ENCODE measurements around the gene SLC39A11.

Gene SLC39A11

DNA sequence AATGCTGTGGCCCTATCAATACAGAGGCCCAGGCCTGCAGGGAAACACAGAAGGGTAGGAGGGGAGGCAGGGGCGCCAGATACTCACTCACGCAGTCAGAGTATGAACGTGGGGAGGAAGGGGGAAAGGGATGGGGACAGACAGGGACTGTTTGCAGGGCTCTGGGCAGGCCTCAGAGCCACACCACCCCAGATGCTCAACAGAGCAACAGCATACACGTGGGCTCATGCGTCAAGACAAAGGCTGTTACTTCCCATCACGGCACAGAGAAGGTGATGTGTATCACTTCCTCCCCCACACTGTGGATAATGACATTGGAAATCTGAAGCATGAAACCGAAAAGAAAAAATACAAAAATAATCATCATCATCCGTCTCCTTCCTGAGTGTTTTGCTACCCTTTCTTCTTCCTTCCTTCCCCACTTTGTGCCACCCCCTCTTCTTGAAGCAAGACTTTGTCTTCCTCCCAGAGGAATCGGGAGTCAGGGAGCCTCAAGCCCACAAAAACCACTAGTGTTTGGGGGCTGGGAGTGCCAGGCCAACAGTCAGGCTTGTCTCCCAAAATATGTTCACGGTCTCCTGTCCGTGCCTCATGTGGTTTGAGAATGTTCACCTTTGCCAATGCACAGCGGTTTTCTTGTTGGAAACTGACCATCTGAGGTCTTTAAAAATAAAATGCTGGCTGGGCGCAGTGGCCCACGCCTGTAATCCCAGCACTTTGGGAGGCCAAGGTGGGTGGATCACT is 20.1 kb downstream of the SLC39A11 start:
- Histone ChIP-seq H3K23ac (ENCODE audit: low read length) (no peak overlapping the region), H4K8ac (ENCODE audit: low read depth, low read length) (no peak overlapping the region), H4K91ac (ENCODE audit: low read depth, low read length) (peak overlapping the region; percentile 48), H3K18ac (ENCODE audit: low read length) (peak overlapping the region; percentile 18), H3K4me2 (ENCODE audit: low read length) (no peak overlapping the region), H4K12ac (ENCODE audit: low read depth, low read length) (no peak overlapping the region), H3K14ac (ENCODE audit: low read length) (peak overlapping the region; percentile 18), H2BK5ac (ENCODE audit: low read depth, low read length, poor library complexity) (no peak overlapping the region), H3K9me3 (ENCODE audit: insufficient read depth, low read depth, low read length) (peaks cover 3% of the 10 kb centered on the region), H3K79me2 (ENCODE audit: control insufficient read depth, insufficient read depth, low read length, poor library complexity) (peaks cover 3% of the 10 kb centered on the region), H3K4ac (ENCODE audit: low read depth, low read length) (no peak overlapping the region), H2BK12ac (ENCODE audit: low read length) (peak overlapping the region; percentile 41), H3K79me1 (ENCODE audit: low read length) (peaks cover 31% of the 10 kb centered on the region), H3K4me3 (ENCODE audit: low read depth, low read length) (no peak overlapping the region), H2AK5ac (ENCODE audit: low read length) (peak overlapping the region; percentile 16), H3K27ac (ENCODE audit: low read depth, low read length) (no peak overlapping the region), H3K27me3 (ENCODE audit: insufficient read depth, low read length) (no peaks in the 10 kb centered on the region), H2AFZ (ENCODE audit: insufficient read depth, low read length, poor library complexity) (no peak overlapping the region), H3K9ac (ENCODE audit: low read length) (no peak overlapping the region), H2BK120ac (ENCODE audit: insufficient read depth, low read length, poor library complexity) (peak overlapping the region; percentile 40), H3K36me3 (ENCODE audit: control insufficient read depth in 1 of 2, insufficient read depth in 2 of 2, low read length in 2 of 2) (peaks cover 0 to 9% of the 10 kb centered on the region in 2 experiments), H3K4me1 (ENCODE audit: control insufficient read depth in 1 of 2, insufficient read depth in 2 of 2, low read length in 2 of 2) (peaks cover 18 to 20% of the 10 kb centered on the region in 2 experiments)
- DNase-seq = no peak
- no CpG with 5 or more reads among the region's 14 CpGs for WGBS (ENCODE audit: extremely low coverage, insufficient coverage, insufficient read length)

DNA sequence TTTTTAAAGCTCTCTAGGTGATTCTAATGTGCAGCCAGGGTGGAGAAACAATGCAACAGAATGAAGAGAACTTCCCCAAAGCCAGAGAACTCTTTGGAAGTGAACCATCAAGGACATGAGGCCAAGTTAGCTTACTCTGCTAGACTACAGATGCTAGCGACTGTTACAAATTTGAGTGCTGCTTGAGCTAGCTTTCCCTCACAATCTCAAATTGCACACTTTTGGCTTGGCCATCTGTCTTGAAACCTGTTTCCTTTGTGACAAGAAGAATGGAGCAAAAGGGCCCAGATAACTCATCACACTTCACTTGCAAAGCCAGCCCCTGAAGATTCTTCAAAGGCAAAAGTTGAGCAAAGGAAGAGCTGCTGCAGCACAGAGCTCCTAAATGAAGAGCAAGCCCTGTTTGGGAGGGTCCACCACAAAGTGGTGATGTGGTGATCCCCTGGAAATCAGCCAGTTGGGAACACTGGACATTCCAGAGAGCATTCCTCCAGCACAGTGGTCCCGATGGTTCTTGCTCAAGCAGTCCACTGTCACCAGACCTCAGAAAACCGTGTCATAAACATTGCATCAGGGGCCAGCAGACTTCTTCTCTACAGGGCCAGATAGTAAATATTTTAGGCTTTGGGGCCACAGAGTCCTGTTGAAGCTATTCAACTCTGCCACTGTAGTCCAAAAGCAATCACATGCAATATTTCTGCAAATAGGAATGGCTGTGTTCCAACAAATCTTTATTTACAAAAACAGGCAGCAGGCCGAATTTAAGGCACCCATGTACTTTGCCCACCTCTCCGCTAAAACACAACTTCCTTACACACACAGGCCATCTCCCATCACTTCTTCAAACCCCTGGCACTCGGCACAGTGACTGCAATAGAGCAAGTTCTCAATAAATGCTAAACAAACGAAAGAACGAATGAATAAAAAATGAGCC is 21.2 kb downstream of the SLC39A11 start:
- Histone ChIP-seq H3K27ac (ENCODE audit: low read depth, low read length) (no peak overlapping the region), H3K27me3 (ENCODE audit: insufficient read depth, low read length) (no peaks in the 10 kb centered on the region), H3K79me1 (ENCODE audit: low read length) (peaks cover 34% of the 10 kb centered on the region), H3K4me1 (ENCODE audit: control insufficient read depth in 1 of 2, insufficient read depth in 2 of 2, low read length in 2 of 2) (peaks cover 23 to 25% of the 10 kb centered on the region in 2 experiments), H3K18ac (ENCODE audit: low read length) (no peak overlapping the region), H2AK5ac (ENCODE audit: low read length) (peak overlapping the region; percentile 32), H3K9me3 (ENCODE audit: insufficient read depth, low read depth, low read length) (peaks cover 3% of the 10 kb centered on the region), H3K79me2 (ENCODE audit: control insufficient read depth, insufficient read depth, low read length, poor library complexity) (peaks cover 3% of the 10 kb centered on the region), H3K23ac (ENCODE audit: low read length) (no peak overlapping the region), H3K14ac (ENCODE audit: low read length) (no peak overlapping the region), H4K8ac (ENCODE audit: low read depth, low read length) (no peak overlapping the region), H2BK120ac (ENCODE audit: insufficient read depth, low read length, poor library complexity) (peak overlapping the region; percentile 61), H3K4ac (ENCODE audit: low read depth, low read length) (no peak overlapping the region), H4K91ac (ENCODE audit: low read depth, low read length) (peak overlapping the region; percentile 44), H2BK12ac (ENCODE audit: low read length) (peak overlapping the region; percentile 80), H3K4me3 (ENCODE audit: low read depth, low read length) (no peak overlapping the region), H2BK5ac (ENCODE audit: low read depth, low read length, poor library complexity) (peak overlapping the region; percentile 25), H4K12ac (ENCODE audit: low read depth, low read length) (no peak overlapping the region), H2AFZ (ENCODE audit: insufficient read depth, low read length, poor library complexity) (peak overlapping the region; percentile 14), H3K9ac (ENCODE audit: low read length) (no peak overlapping the region), H3K4me2 (ENCODE audit: low read length) (no peak overlapping the region), H3K36me3 (ENCODE audit: control insufficient read depth in 1 of 2, insufficient read depth in 2 of 2, low read length in 2 of 2) (peaks cover 0 to 9% of the 10 kb centered on the region in 2 experiments)
- DNase-seq = peak in 1 of 2 donors; percentile 45
- no CpG with 5 or more reads among the region's 8 CpGs for WGBS (ENCODE audit: extremely low coverage, insufficient coverage, insufficient read length)

- no CpG with 5 or more reads among the region's 3 CpGs for WGBS (ENCODE audit: extremely low coverage, insufficient coverage, insufficient read length)
- peak overlapping the region; percentile 29 for H2BK5ac ChIP-seq (ENCODE audit: low read depth, low read length, poor library complexity)
- no peak overlapping the region for H3K9ac ChIP-seq (ENCODE audit: low read length)
- peaks cover 30 to 31% of the 10 kb centered on the region in 2 experiments for H3K4me1 ChIP-seq (ENCODE audit: control insufficient read depth in 1 of 2, insufficient read depth in 2 of 2, low read length in 2 of 2)
- DNase-seq = peak in 1 of 2 donors; percentile 51
- H3K4ac ChIP-seq (ENCODE audit: low read depth, low read length) = peak overlapping the region; percentile 35
- H2AFZ ChIP-seq (ENCODE audit: insufficient read depth, low read length, poor library complexity) = no peak overlapping the region
- H4K8ac ChIP-seq (ENCODE audit: low read depth, low read length) = peak overlapping the region; percentile 21
- peak overlapping the region; percentile 78 for H3K18ac ChIP-seq (ENCODE audit: low read length)
- peaks cover 2 to 9% of the 10 kb centered on the region in 2 experiments for H3K36me3 ChIP-seq (ENCODE audit: control insufficient read depth in 1 of 2, insufficient read depth in 2 of 2, low read length in 2 of 2)
- peak overlapping the region; percentile 63 for H3K27ac ChIP-seq (ENCODE audit: low read depth, low read length)
- H3K23ac ChIP-seq (ENCODE audit: low read length) = no peak overlapping the region
- no peak overlapping the region for H4K12ac ChIP-seq (ENCODE audit: low read depth, low read length)
- peak overlapping the region; percentile 71 for H2AK5ac ChIP-seq (ENCODE audit: low read length)
- peak overlapping the region; percentile 78 for H2BK120ac ChIP-seq (ENCODE audit: insufficient read depth, low read length, poor library complexity)
- H3K9me3 ChIP-seq (ENCODE audit: insufficient read depth, low read depth, low read length) = peaks cover 3% of the 10 kb centered on the region
- H2BK12ac ChIP-seq (ENCODE audit: low read length) = peak overlapping the region; percentile 93
- no peak overlapping the region for H3K4me2 ChIP-seq (ENCODE audit: low read length)
- H3K79me2 ChIP-seq (ENCODE audit: control insufficient read depth, insufficient read depth, low read length, poor library complexity) = peaks cover 3% of the 10 kb centered on the region
- H3K27me3 ChIP-seq (ENCODE audit: insufficient read depth, low read length) = no peaks in the 10 kb centered on the region
- H3K4me3 ChIP-seq (ENCODE audit: low read depth, low read length) = no peak overlapping the region
- peaks cover 40% of the 10 kb centered on the region for H3K79me1 ChIP-seq (ENCODE audit: low read length)
- peak overlapping the region; percentile 91 for H4K91ac ChIP-seq (ENCODE audit: low read depth, low read length)
- H3K14ac ChIP-seq (ENCODE audit: low read length) = peak overlapping the region; percentile 41
These were observed 22.6 kb downstream of the SLC39A11 start for GRCh38 chr17:73069841-73070240.

DNA sequence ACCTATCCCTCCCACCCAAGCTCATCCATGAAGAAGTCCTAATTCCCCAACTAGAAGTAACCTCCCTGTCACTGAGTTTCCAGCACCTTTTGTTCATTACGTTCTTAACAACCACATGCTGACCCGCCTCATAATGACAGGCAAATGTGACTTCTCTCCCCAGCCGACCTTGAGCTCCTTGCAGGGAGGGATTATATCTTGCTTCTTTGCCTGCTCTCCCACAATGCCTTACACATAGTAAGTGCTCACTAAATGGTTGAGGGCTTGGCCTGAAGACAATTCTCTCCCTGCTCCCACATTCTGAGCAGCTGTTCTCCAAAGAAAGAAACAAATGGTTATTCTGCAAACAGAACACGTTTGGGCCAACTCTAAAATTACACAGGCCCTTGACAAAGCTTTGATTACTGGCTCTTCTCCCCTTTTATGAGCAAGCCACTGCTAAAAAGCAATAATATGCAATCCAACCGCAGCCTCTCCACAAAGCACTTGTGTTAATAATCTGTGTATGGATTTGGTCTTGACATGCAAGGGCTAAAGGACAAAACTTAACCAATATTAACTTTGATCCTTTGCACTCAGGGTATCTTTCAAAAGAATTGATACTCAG is 23.2 kb downstream of the SLC39A11 start:
- Histone ChIP-seq H2AFZ (ENCODE audit: insufficient read depth, low read length, poor library complexity) (no peak overlapping the region), H3K79me1 (ENCODE audit: low read length) (peaks cover 44% of the 10 kb centered on the region), H3K23ac (ENCODE audit: low read length) (no peak overlapping the region), H4K91ac (ENCODE audit: low read depth, low read length) (peak overlapping the region; percentile 83), H3K18ac (ENCODE audit: low read length) (peak overlapping the region; percentile 58), H3K79me2 (ENCODE audit: control insufficient read depth, insufficient read depth, low read length, poor library complexity) (peaks cover 5% of the 10 kb centered on the region), H3K27ac (ENCODE audit: low read depth, low read length) (peak overlapping the region; percentile 95), H2BK5ac (ENCODE audit: low read depth, low read length, poor library complexity) (peak overlapping the region; percentile 92), H4K12ac (ENCODE audit: low read depth, low read length) (peak overlapping the region; percentile 21), H3K14ac (ENCODE audit: low read length) (peak overlapping the region; percentile 58), H3K36me3 (ENCODE audit: control insufficient read depth in 1 of 2, insufficient read depth in 2 of 2, low read length in 2 of 2) (peaks cover 2 to 9% of the 10 kb centered on the region in 2 experiments), H2AK5ac (ENCODE audit: low read length) (peak overlapping the region; percentile 33), H3K4me2 (ENCODE audit: low read length) (no peak overlapping the region), H3K4ac (ENCODE audit: low read depth, low read length) (peak overlapping the region; percentile 28), H3K27me3 (ENCODE audit: insufficient read depth, low read length) (no peaks in the 10 kb centered on the region), H3K9me3 (ENCODE audit: insufficient read depth, low read depth, low read length) (peaks cover 3% of the 10 kb centered on the region), H2BK120ac (ENCODE audit: insufficient read depth, low read length, poor library complexity) (peak overlapping the region; percentile 59), H2BK12ac (ENCODE audit: low read length) (peak overlapping the region; percentile 70), H3K4me1 (ENCODE audit: control insufficient read depth in 1 of 2, insufficient read depth in 2 of 2, low read length in 2 of 2) (peaks cover 35 to 36% of the 10 kb centered on the region in 2 experiments), H3K4me3 (ENCODE audit: low read depth, low read length) (no peak overlapping the region), H3K9ac (ENCODE audit: low read length) (no peak overlapping the region), H4K8ac (ENCODE audit: low read depth, low read length) (peak overlapping the region; percentile 32)
- WGBS (ENCODE audit: extremely low coverage, insufficient coverage, insufficient read length) = no CpG with 5 or more reads among the region's 5 CpGs
- DNase-seq = peak in 1 of 2 donors; percentile 15

Measured in trophoblast cell (in vitro differentiated cells and primary cell).